GM18508 (cell line): ENCODE results near the gene EEF2KMT.

Source experiments
- ATAC-seq: cut with Tn5 transposase; IDR thresholded peaks from one replicate; pipeline ENCODE4 v1.9.1; 2021; ENCODE audit warnings: moderate number of reproducible peaks; ENCODE audit not compliant: insufficient read depth, unreplicated experiment

EEF2KMT gene

DNA sequence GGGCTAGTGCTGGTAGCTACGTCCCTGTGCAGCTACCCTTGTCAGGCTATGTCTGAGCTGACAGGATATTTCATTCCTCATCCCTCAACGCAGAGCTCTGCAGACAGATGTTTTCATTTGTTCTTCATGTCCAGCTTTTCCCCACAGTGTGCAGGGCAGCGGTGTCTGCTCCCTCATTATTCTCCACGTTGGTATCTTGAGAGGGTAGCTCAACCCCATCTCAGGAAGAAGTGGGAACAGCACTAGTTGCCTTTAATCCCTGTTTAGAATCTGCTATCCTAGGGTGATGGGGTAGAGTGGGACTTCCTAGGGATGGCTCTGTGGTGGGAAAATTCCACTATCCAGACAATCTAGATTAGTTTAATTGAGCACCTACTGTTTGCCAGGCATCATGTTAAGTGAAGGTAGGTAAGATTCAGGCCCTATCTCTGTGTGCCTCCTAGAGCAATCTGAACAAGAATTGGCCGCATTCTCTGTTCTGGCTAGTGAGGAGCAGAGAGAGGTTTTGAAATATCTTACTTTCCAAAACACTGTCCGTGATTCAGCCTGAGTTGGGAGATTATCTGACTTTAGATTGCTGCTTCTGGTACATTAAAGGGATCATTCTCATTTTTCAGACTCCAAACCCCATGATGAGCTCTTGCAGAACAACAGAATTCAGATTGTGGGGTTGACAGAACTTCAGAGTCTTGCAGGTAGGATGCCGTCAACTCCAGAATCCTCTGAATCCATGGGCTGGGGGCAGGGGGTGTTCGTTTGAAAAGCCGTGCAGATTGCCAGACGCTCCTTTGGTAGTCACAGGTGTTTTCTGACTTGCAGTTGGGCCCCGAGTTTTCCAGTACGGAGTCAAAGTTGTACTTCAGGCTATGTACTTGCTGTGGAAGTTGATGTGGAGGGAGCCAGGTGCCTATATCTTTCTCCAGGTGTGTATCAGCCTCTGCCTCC, 25.0 kb downstream of the EEF2KMT start:
- peak; percentile 10 for ATAC-seq

- ATAC-seq = peak; percentile 45
These were observed 25.8 kb downstream of the EEF2KMT start, which contains the start of gene ALG1 for GRCh38 chr16:5071681-5072333. Gene ALG1 (plus strand): TSS chr16:5071843. CDS start chr16:5071850, 7 bp downstream.

GRCh38 chr16:5071341-5071680, 26.3 kb downstream of the EEF2KMT start:
- no peak for ATAC-seq

GRCh38 chr16:5070431-5071186, 27.0 kb downstream of the EEF2KMT start:
- ATAC-seq = no peak

DNA sequence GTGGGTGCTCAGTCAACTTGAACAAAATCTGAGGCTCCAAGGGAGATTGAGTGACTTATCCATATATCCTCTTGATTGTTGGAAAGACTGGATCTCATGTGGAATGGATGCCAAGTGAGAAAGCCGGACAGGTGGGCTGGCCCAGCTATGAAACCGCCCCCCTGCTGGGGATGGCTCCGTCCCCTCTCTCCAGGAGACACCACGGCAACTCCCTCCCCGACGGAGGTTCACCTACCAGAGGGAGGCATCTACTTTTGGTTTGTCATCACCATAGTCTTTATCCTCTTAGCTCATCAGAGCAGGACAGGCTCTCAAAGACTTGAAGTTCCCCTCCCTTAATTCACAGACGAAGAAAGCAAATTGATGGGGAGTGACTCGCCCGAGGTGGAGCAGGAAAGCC, 27.7 kb downstream of the EEF2KMT start:
- ATAC-seq = no peak

- no peak for ATAC-seq
These were observed 28.5 kb downstream of the EEF2KMT start for GRCh38 chr16:5069048-5069447.

GRCh38 chr16:5066511-5066910, 31.1 kb downstream of the EEF2KMT start:
- no peak for ATAC-seq

GRCh38 chr16:5065813-5066212, 31.8 kb downstream of the EEF2KMT start, which contains the start of gene C16orf89:
Gene C16orf89 (minus strand): TSS chr16:5065956. CDS start chr16:5065908, 48 bp downstream.
- no peak for ATAC-seq

DNA sequence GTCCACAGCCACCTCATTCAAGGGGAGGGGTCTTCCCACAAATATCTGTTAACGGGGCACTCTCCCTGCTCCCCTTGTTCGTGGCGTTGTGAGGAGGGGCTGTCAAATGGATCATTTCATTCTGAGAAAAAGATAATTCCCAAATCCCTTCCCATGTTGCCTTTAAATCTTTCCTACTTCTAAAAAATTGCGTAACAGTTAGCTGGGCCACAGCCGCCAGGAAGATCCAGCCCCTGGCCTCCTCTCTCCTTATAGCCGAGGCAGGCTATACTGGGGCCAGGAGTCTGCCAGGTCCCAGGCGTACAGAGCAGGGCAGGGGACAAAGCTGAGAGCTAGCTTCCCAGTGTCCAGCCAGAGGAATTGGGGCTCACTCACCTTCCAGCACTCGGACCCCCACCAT, 32.3 kb downstream of the EEF2KMT start:
- no peak for ATAC-seq

DNA sequence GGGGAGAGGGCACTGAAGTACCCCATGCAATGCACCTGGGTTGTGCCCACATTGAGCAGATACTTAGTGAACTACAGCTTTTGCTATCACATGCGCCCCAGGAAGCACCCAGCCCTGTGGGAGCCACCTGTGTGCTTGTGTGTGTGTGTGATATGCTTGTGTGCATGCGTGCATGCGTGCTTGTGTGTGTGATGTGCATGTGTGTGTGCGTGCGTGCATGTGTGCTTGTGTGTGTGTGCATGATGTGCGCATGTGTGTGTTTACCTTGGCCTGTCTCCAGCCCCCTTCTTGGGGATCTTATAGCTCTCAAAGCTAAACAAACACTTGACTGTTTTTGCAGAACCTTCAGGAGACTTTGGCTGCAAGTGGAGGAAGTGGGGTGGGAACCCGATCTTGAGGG, 32.7 kb downstream of the EEF2KMT start:
- ATAC-seq = no peak

GRCh38 chr16:5062790-5063765, 34.5 kb downstream of the EEF2KMT start:
- no peak for ATAC-seq

- ATAC-seq = no peak
These were observed 35.5 kb downstream of the EEF2KMT start for GRCh38 chr16:5062051-5062450.

GRCh38 chr16:5060073-5060641, 37.4 kb downstream of the EEF2KMT start:
- ATAC-seq = no peak

GRCh38 chr16:5059386-5060072, 38.1 kb downstream of the EEF2KMT start:
- no peak for ATAC-seq

DNA sequence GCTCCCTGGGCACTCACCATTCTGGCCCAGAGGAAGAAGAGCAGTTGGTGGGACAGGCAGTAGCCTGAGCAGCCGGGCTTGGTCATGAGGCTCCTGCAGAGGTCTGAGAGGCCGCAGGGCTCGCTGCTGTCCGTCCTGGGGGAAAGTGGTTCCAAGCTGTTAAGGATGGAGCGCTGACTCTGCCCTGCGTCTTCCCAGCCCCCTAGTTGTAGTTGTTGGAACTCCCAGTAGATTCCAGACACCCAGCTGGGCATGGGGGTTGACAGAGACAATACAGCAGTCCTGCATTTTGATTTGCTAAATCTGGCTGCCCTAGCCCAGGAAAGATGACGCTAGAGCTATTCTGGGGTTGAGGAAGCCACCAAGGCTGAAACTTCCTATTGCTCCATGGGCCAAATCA, 39.1 kb downstream of the EEF2KMT start:
- ATAC-seq = no peak

DNA sequence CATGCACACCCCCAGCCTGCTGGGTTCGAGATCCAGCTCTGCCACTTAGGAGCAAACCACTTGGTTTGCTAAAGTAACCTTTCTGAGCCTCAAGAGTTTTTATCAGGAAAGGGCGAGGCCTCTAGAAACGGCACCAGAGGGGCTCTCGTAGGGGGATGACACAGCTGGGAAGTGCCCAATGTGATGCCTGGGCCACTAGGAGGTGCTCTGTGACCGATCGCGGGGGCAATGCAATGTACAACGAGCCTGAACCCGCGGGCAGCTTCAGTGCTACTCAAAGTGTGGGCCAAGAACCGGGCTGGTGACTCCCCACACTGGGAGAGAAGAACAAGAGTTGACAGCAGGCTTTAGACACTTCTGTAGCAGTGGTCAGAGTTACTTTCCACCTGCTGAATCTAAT, 41.2 kb downstream of the EEF2KMT start:
- ATAC-seq = no peak

DNA sequence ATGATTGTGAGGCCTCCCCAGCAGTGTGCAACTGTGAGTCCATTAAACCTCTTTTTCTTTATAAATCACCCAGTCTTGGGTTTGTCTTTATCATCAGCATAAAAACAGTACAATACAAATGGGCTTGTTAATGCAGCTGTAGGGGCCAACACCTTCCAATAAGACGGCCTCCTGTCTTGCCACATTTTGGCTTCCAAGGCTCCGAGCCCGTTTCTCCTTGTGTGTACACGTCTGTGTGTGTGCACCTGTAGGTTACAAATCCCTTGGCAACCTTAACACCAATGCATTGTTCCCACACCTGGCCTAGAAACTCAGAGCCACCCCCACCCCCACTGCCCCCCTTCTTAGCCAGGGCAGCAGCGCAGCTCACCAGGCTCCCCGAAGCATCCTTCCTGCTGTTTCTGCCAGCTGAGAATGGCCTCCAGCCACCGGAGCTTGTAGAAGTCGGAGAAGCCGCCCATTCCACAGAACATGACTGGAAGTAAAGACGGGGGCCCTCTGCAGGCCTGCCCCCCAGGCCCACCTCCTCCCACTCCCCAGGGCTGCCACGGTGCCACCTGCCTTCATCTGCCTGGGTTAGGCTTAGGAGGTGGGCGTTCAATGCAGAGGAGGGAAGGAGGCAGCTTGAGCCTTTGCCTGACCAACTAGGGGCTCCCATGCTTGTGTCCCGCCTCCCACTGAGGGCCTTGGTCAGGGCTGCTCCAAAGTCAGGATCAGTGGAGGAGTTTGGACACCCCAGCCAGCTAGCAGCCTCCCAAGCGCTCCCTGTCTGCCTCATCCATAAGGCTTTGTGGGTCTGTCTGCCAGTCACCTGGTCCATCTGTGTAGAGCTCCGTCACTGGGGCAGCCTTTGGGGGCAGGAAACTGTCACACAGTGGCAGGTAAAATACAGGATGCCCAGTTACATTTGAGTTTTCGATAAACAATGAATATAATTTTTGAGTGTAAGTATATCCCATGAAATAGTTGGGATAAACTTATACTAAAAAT, 42.4 kb downstream of the EEF2KMT start:
- no peak for ATAC-seq

DNA sequence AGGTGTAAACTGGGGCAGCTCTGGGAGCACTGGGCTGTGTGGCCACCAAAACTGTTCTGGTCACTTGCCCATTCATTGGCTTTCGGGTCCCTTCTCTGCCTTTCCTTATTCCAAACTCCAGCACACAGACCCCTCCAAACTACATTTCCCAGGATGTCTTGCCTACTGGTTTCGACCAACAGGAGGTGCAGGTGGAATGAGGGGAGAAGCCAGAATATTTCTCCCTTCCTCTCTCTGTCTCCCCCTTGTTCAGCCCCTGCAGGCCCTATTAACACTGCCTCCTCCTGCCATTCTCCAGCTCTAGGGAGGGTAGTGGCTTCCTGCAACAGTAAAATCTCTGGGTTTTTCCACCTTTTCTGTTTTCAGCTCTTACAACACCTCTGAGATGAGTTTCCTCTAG, 50.7 kb downstream of the EEF2KMT start:
- ATAC-seq = no peak
